Measurements from ENCODE around the gene MRPS34. TPM values are rescaled to one million over a fixed set of nuclear protein-coding genes. Genes with fewer than 3 reads are reported as not detected.

MRPS34 gene
- total and polyA plus RNA-seq, 7 donors: 56.3 to 172 (median 75.1) TPM

- H3K36me3 ChIP-seq (ENCODE audit: insufficient read depth in 1 of 2, low read depth in 1 of 2): peaks cover 0 to 77% of the 10 kb centered on the region in 2 donors
- no peak for DNase-seq
- peaks cover 10% of the 10 kb centered on the region for H3K4me1 ChIP-seq
- 93 to 95% (median 95%) methylated on average over 15 of the region's 15 CpGs for WGBS, 3 donors
- intact Hi-C loops (cut with DNase I): no loop called here
- TF ChIP-seq CTCF (IDR thresholded peaks at IDR 0.05): no peak
- no peak overlapping the region for H3K27ac ChIP-seq
- no peaks in the 10 kb centered on the region for H3K9me3 ChIP-seq
- H3K4me3 ChIP-seq: no peak overlapping the region
- no peaks in the 10 kb centered on the region for H3K27me3 ChIP-seq (ENCODE audit: insufficient read depth in 3 of 3, low read length in 2 of 3)
- ATAC-seq: no peak
Measured at GRCh38 chr16:1819611-1820010, 46.7 kb upstream of the MRPS34 start.

GRCh38 chr16:1818873-1819525 lies 46.1 kb upstream of the MRPS34 start:
- Histone ChIP-seq H3K4me1 (peaks cover 4% of the 10 kb centered on the region), H3K27ac (no peak overlapping the region), H3K27me3 (ENCODE audit: insufficient read depth in 3 of 3, low read length in 2 of 3) (no peaks in the 10 kb centered on the region), H3K4me3 (no peak overlapping the region), H3K9me3 (no peaks in the 10 kb centered on the region), H3K36me3 (ENCODE audit: insufficient read depth in 1 of 2, low read depth in 1 of 2) (peaks cover 0 to 80% of the 10 kb centered on the region in 2 donors)
- WGBS, 3 donors: 92 to 93% (median 93%) methylated on average over 34 to 35 of the region's 35 CpGs
- TF ChIP-seq CTCF (IDR thresholded peaks at IDR 0.05): no peak
- ATAC-seq (no peak), DNase-seq (no peak)
- intact Hi-C loops (cut with DNase I): no loop called here

GRCh38 chr16:1818204-1818872 lies 45.4 kb upstream of the MRPS34 start:
- Histone ChIP-seq H3K4me3 (no peak overlapping the region), H3K4me1 (no peaks in the 10 kb centered on the region), H3K9me3 (no peaks in the 10 kb centered on the region), H3K36me3 (ENCODE audit: insufficient read depth in 1 of 2, low read depth in 1 of 2) (peaks cover 0 to 86% of the 10 kb centered on the region in 2 donors), H3K27ac (no peak overlapping the region), H3K27me3 (ENCODE audit: insufficient read depth in 3 of 3, low read length in 2 of 3) (no peaks in the 10 kb centered on the region)
- 92 to 95% (median 94%) methylated on average over 24 to 27 of the region's 27 CpGs for WGBS, 3 donors
- no peak for TF ChIP-seq CTCF (IDR thresholded peaks at IDR 0.05)
- no peak for DNase-seq
- no peak for ATAC-seq
- intact Hi-C loops (cut with DNase I): no loop called here

- no peak for TF ChIP-seq CTCF (IDR thresholded peaks at IDR 0.05)
- WGBS, 3 donors: 88 to 90% (median 90%) methylated on average over 17 of the region's 17 CpGs
- no peaks in the 10 kb centered on the region for H3K9me3 ChIP-seq
- peaks cover 0 to 85% of the 10 kb centered on the region in 2 donors for H3K36me3 ChIP-seq (ENCODE audit: insufficient read depth in 1 of 2, low read depth in 1 of 2)
- DNase-seq: no peak
- no peaks in the 10 kb centered on the region for H3K27me3 ChIP-seq (ENCODE audit: insufficient read depth in 3 of 3, low read length in 2 of 3)
- no peak overlapping the region for H3K27ac ChIP-seq
- no peak overlapping the region for H3K4me3 ChIP-seq
- no peaks in the 10 kb centered on the region for H3K4me1 ChIP-seq
- intact Hi-C loops (cut with DNase I): no loop called here
- ATAC-seq: no peak
Measured at GRCh38 chr16:1817716-1818115, 44.8 kb upstream of the MRPS34 start.
